HG03045 (cell line): Measurements from ENCODE around the gene RET.
"Not testable (repeated sequence)": the region's sequence is repeated elsewhere in the genome, so short reads cannot be mapped to it uniquely, and the experiment has no call there.

Experiments used
- ATAC-seq: cut with Tn5 transposase; IDR thresholded peaks from one replicate; pipeline ENCODE4 v1.9.1; 2021; ENCODE audit warnings: mild to moderate bottlenecking, moderate library complexity; ENCODE audit not compliant: unreplicated experiment

RET gene

DNA sequence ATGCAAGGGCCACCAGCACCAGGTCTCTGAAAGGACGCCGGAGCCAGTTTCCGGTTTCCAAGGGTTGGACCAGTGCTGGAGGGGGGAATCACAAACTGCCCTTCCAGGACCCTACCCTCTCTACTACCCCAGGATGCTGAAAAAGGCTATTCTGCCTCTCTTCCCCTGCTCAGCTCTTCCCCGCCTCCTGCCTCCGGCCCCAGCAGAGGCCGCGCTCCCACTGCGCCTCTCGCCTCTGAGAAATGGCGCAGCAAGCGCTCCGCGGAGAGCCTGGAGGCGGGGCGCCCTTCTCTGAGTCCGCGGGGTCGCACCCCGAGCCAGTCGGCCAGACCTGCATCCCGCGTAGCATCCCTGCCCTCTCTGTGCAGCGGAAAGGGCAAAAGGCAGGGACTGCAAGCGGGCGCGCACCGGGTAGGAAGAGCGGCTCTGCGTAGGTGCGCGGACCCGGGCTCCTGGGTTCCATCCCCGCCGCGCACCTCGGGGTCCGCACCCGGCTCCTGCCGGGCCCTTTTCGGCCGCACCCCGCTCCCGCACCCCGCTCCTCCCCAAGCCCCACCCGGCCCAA, 476 bp upstream of the RET start:
- no peak for ATAC-seq

DNA sequence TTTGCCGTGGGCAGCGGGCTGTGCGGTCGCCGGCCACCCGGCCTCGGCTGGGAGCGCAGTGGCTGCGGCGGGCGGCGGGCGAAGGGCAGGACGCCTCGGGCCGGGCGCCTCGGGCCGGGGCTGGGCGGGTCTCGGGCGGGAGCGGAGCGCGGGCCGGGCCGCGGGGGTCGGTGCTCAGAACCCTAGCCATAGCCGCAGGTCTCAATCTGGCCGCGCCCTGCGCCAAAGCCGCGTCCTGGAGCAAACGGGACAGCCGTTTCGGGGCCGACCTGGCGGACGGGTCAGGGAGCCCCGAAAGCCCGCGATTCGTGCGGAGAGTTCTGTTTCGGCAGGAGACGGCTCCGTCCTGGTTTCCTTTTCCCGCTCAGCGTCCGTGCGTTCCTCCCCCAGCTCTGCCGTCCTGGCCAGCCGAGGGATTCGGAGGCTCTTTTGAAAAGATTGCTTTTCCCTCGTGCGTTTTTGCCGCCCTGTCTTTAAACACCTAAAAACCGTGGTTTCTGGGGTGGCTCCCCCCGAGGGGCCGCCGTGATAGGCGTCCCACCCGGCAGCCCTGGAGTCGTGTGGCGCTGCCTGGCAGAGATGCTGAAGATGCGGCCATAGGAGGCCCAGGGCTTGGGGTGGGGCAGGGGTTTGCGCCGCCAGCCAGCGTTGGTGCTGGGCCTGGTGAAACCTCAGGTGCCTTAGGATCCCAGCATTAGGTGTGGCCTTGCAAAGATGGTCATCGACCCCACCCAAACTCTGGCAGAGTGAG, 727 bp downstream of the RET start:
- ATAC-seq, result no peak

DNA sequence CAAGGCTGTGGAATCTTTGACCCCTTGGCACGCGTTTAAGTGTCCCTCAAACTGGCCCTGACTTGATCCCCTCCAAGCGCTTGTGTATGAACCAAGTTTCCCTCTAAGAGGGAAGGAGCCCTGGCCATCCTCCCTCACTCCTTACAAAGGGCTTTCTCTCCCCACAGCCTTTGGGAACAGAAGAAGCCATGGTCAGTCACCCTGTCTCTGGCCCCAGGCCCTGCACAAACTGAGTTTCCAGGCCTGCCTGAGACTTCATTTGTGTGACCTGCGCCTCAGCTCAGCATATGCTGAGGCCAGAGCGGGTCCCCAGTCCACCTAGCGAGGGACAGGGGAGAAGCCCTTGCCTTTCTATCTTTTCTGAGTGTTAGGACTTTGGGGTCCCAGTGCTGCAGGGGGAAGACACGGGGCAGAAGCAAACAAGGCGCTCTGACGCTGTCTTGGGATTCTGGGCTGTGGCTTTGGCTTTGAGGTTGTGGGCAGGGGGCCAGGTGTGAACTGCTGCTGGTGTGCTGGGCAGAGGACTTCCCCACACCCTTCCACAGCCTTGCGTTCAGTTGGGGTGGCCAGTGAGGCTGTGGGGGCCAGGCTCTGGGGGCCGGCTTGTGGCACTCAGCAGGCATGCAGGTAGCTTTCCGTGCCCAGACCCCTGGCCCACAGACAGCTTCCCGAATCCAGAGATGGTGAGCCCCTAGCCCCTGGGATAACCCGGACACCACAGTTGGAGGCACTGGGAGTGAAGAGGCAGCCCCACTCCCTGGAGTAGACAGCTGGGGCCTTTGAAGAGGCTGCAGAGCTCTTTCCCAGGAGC, 1.5 kb downstream of the RET start:
- ATAC-seq, result no peak

DNA sequence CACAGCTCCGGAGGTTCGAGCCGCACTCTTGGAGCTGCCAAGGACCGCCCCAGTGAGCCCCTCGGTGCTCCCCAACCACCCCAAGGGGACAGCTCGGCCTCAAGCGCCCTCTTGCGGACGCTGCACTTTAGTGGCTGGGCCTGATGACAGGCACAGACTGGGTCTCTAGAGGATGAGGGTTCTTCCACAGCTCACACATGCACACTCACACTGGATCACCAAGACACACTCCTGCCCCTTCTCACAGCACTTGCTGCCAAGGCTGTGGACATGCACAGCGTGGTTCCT, 2.1 kb downstream of the RET start:
- no peak for ATAC-seq

DNA sequence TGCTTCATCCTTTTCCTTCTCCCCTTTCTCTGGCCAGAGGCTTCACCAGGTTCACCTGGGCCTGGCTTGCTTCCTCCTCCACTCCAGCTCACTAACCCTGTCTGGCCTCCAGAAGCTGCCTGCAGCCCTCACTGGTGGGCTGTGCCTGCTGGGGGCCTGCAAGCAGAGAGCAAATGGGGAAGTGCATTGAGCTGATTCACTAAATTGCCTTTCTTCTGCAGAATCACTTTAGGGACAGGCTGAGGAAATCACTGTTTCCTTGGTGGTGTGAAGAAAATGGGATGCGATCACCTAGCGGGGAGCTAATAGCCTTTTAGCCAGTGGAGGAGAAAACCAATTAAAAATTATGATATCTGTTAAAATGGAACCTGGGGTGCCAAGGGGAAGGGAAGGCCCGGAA, 3.0 kb downstream of the RET start:
- ATAC-seq, result no peak

DNA sequence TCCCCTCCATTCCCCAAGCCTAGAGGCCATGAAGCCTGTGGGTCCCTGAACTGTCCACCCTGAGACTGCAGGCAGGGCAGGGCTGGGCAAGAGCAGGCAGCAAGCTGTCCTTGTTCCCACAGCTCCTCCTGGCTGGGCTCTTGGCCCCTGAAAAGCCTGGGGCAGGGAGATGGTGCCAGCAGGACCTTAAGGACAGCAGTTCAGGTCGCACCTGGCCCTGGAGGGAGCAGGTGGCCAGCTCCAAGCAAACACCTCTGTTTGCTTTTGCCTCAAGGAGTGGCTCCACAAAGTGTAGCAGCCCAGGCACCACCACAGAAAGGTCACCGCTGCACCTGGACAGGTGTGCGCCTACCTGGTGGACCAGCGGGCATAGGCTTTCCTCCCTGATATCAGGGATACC, 5.2 kb downstream of the RET start:
- no peak for ATAC-seq

DNA sequence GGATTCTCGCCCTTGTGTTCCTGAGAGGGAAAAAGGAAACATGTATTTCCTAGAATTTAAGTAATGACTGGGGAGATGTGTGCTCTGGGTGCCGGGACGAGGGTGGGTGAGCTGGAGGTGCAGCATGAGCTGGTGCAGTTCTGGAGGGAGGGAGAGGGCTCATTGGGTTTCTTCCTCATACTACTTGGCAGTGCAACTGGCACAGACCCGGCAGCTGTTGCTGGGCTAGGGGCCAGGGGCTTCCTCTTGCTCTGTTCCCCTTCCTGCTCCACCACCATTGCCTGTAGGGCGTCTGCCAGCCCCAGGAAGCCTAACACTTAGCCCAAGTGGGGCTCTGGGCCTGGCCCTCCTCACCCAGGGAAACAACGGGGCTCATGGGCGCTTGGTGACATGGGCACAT, 5.9 kb downstream of the RET start:
- no peak for ATAC-seq

DNA sequence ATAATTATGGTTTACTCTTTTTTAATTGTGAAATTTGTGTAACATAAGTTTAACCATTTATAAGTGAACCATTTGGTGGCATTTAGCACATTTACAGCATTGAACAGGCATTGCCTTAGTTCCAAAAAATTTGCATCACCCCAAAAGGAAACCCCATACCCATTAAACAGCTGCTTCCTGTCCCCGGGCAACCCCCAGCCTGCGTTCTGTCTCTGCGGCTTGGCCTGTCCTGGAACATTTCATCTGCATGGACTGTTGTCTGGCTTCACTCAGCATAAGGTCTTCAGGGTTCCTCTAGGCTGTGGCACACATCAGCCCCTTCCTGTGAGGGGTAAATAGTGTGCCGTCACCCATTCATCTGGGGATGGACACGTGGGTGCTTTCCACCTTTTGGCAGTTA, 6.9 kb downstream of the RET start:
- no peak for ATAC-seq

DNA sequence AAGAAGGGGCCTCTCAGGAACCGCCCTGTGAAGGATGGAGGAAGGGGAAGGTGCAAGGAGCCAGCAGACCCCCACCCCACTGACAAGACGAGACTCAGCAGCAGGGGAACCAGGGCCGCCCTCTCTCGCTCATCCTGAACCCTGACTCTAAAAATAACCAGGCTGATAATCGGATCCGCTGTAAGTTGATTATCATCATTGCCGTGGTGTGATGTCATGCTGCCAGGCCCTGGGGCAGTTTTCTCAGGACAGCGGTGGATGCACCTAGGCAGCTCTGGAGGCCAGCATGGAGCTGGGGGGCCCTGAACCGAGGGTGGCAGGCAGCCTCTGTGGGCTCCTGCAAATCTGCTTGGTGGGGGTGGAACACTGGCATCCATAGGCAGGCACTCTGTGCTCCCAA, 7.9 kb downstream of the RET start:
- no peak for ATAC-seq

DNA sequence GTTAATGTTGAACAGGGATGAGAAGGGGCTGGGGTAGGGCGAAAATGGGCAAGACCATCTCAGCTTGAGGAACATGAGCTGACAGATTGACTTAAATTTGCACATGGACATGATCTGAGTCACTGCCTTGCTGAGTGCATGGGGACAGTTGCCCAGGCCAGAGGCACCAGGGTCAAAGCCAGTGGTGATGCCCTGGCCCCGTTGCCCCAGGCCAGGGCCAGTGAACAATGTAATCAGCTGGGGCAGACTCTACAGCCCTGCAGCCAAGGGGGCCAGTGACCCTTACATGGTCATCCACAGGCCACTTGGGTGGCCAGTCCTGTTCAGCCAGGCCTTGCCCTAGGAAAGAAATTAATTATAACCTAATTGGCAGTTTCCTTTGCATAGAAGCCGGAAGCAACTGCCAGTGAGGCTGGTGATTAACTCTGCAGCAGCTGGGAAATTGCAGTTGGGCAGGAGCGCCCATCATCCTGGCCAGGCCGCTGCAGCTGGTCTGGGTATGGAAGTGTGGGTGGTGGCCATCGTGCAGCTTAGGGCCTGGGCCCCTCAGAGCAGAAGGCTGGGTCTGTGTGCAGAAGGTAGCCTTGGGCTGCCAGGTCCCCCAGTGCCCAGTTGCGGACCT, 9.6 kb downstream of the RET start:
- no peak for ATAC-seq

DNA sequence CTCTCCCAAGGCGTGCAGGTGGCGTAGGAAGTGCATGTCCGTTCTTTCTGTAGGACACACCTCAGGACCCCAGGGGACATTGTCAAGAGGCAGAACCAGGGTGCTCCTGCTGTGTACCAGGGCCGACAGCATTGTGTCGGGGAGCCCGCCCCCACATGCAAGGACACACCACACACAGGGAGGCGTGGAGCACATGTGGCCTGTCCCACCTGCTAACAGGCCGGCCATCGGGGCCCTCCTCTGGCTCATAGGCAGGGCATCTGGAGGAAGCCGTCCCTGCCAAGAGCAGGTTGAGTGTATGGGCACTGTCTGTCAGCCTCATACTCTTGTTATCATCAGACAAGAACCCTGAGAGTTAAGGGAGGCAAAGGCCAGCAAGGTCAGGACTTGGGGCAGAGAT, 12.7 kb downstream of the RET start:
- ATAC-seq, result no peak

DNA sequence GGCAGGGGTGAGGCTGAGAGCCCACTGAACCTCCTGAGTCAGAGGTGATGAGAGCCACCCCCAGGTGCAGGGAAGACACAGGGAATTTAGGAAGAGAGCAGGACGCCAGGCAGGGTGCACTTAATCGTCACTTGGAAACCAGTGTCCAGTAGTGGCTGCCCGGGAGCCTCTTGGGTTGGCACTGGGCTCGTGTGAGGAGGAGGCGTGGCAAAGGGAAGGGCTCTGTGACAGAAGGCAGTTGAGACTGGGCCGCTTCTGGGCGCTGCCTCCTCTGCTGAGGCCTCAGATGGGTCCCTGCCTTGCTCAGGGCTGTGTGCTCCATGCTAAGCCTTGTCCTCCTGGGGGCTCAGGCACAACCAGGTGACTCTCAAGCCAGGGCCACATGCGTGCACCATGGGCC, 13.3 kb downstream of the RET start:
- ATAC-seq, result no peak

DNA sequence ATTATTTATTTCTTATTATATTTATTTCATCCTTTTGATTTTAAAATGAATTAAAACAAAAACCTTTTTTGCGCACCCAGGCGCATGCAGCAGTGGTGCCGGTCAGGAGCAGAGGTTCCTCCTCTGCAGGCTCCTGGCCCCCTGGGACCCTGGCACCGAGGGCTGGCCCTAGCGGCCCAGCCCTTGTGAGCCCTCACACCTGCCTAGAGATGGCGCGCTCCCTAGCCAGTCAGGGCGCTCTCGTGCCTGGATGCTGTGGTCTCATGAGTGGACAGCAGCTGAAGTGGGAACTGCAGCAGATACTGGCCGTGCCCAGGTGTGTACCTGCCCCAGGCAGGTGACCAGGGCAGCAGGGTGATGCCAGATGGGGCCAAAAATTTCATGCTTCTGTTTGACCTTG, 13.8 kb downstream of the RET start:
- no peak for ATAC-seq

DNA sequence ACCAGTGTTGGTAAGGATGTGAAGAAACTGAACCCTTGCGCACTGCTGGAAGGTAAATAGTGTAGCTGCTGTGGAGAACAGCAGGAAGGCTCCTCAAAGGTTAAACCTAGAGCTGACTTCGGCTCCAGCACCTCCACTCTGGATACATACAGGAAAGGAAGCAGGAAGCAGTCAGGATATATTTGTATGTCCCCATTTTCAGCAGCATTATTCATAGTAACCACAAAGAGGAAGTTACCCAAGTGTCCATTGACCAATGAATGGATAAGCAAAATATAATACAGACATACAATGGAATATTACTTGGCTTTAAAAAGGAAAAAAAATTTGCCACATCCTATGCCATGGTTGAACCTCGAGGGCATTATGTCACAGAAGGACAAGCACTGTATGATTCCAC, 15.0 kb downstream of the RET start:
- no peak for ATAC-seq

DNA sequence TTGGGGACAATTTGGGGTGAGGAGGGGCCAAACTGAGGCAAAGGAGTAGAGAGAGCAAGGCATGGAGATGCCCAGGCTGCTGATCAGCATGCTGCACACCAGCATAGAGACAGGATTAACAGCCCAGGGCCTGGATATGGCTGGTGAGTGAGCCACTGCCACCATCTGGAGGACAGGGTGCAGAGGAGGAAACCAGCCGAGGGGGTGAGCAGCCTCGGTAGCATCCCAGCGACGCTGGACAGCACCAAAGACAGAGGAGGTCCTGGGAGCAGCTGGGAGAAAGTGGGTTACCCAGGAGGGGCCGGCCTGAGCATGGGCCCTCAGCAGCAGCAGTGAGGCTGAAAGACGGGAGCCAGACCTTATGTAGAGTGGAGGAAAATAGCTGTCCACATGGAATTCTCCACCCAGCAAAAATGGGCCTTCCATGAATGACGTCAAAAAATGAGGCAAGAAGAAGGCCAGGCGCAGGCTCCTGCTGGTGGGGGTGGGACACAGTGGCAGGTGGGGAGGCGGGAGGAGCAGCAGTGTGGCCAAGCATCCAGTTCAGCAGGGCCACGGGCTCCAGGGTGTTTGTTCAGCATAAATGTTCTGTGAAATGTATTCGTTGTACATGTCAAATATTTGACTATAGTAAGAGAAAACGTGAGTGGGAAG, 16.7 kb downstream of the RET start:
- no peak for ATAC-seq

DNA sequence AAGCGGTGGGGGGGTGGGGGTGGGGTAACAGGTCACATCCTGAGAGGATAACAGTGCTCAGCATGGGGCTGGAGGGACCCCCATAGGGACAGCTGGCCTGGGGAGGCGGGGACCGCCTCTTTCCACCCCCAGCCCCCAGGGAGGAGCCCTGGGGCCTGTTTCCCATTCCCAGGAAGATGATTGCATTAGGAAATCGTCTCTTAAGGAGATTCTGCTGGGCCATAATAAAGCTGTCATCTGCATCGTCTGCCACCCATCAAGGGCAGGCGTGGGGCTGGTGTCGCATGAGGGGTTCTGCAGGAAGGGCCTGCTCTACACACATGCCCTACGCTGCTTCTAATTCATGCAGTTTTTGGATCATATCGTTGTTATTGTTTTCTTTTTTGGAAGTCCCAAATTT, 17.2 kb downstream of the RET start:
- no peak for ATAC-seq

DNA sequence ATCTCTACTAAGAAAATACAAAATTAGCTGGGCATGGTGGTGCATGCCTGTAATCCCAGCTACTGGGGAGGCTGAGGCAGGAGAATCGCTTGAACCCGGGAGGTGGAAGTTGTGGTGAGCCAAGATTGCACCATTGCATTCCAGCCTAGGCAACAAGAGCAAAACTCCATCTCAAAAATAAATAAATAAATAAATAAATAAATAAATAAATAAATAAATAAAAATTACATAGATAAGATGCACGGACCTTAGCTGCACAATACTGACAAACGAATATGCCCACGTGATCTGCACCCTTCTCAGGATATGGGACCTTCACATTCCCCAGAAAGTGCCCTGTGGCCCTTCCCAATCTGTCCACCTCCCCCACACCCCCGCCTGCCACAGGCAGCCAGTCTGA, 22.5 kb downstream of the RET start:
- not testable (repeated sequence) for ATAC-seq

DNA sequence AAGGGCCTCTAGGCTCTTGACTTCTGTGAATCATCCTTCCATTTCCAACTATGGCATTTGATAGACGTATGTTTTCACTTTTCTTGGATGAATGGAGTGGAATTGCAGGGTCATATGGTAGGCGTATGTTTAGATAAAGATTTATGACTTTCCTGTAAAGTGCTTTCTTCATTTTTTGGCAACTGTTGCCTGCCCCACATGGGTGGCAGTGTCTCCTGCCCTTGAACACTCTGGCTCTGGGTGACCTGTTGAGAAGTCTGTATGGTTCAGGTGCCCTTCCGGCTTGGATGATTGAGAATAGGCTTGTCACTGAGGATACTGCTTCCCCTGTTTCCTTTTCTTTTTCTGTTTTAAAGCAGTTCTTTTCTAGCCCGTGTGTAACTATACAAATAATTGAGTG, 23.1 kb downstream of the RET start:
- no peak for ATAC-seq

DNA sequence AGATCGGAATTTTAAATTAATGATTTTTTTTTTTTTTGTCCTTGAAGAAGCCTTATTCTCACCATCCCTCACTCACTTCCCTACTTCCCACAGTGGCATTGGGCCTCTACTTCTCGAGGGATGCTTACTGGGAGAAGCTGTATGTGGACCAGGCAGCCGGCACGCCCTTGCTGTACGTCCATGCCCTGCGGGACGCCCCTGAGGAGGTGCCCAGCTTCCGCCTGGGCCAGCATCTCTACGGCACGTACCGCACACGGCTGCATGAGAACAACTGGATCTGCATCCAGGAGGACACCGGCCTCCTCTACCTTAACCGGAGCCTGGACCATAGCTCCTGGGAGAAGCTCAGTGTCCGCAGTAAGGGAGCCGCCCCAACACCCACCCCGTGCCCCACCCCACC, 23.5 kb downstream of the RET start:
- ATAC-seq, result no peak

DNA sequence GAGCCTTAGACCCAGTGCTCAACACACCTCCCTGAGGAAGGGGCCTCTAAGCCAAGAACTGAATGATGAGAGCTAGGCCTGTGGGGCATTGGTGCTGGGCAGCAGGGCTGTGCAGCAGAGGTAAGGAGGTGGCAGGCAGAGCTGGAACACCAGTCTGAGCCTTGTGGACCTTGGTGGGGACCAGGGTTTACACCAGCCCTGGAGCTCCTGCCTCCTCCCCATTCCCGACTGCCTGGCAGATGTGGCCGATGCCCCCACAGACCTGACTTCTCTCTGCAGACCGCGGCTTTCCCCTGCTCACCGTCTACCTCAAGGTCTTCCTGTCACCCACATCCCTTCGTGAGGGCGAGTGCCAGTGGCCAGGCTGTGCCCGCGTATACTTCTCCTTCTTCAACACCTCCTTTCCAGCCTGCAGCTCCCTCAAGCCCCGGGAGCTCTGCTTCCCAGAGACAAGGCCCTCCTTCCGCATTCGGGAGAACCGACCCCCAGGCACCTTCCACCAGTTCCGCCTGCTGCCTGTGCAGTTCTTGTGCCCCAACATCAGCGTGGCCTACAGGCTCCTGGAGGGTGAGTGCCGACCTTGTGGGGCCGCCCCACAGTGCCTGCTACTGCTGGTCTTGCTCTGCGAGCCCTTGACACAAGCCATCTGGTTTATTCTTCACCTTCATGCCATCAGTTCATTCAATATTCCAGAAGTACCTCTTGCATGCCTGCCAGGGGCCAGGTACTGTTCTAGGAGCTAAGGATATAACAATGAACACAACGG, 25.4 kb downstream of the RET start:
- no peak for ATAC-seq
